Thyroid gland (tissue), 4 donors: Measurements from ENCODE around the gene ATF4. TPM values are rescaled to one million over a fixed set of nuclear protein-coding genes. Genes with fewer than 3 reads are reported as not detected.

Experiments
- DNase-seq, 2 donors: peaks; one replicate each; pipeline ENCODE4 v3.0.0-alpha.2; 2019
- H3K27ac ChIP-seq, 3 donors: fragments of 200-600 bp; sonication (generic); 1 replicate in 2 of 3; 2 replicates in 1 of 3; pipeline ENCODE4 v1.5.1; 2016 to 2019; ENCODE audit warnings: mild to moderate bottlenecking in 1 of 3, moderate library complexity in 1 of 3
- H3K27me3 ChIP-seq: fragments of 200-600 bp; sonication (generic); one replicate; pipeline ENCODE4 v1.5.1; 2019
- H3K36me3 ChIP-seq, 2 donors: fragments of 200-600 bp; sonication (generic); one replicate each; pipeline ENCODE4 v1.5.1; 2016 to 2019
- H3K4me1 ChIP-seq, 2 donors: fragments of 200-600 bp; sonication (generic); one replicate each; pipeline ENCODE4 v1.5.1; 2017 to 2019
- H3K4me3 ChIP-seq, 3 donors: fragments of 200-600 bp; sonication (generic); replicated peaks in 1 of 3; 1 replicate in 2 of 3; 2 replicates in 1 of 3; pipeline ENCODE4 v1.5.1; 2016; ENCODE audit warnings: mild to moderate bottlenecking in 1 of 3
- H3K9me3 ChIP-seq: fragments of 200-600 bp; sonication (generic); one replicate; pipeline ENCODE4 v1.5.1; 2017
- POLR2A ChIP-seq, 2 donors: fragments of 450-650 bp; IDR thresholded peaks; one replicate each; pipeline ENCODE4 v1.6.1; 2017; ENCODE audit warnings: antibody characterized with exemption in 2 of 2, mild to moderate bottlenecking in 2 of 2, moderate library complexity in 1 of 2
- WGBS, 2 donors: methylation state at CpG; one replicate each; pipeline ENCODE4 v1.1.5; 2017; 5-methylcytosine and 5-hydroxymethylcytosine counted together
- intact Hi-C: fragments of 100-400 bp; cut with DNase I; formaldehyde crosslinking; loops from one replicate; pipeline ENCODE4 v1.15.1; 2023
- total RNA-seq, 4 donors: library from RNA; depleted of rRNA; stranded (reverse); fragments of >200 nt; gene quantifications; one replicate each; pipeline ENCODE4 v1.2.3, GENCODE V29; 2016
- TF ChIP-seq, protein P1 (sequence below), 6 experiments: fragments of 200-600 bp in 3 of 6; fragments of 450-650 bp in 3 of 6; sonication (generic) in 3 of 6; IDR thresholded peaks; one replicate each; pipeline ENCODE4 v1.5.1; 2016 to 2019; ENCODE audit warnings: antibody characterized with exemption in 6 of 6, mild to moderate bottlenecking in 2 of 6, inconsistent platforms in 1 of 6, moderate library complexity in 1 of 6

ATF4 gene
- total RNA-seq, 4 donors from 2014 or later, result 173 to 273 (median 210) TPM

DNA sequence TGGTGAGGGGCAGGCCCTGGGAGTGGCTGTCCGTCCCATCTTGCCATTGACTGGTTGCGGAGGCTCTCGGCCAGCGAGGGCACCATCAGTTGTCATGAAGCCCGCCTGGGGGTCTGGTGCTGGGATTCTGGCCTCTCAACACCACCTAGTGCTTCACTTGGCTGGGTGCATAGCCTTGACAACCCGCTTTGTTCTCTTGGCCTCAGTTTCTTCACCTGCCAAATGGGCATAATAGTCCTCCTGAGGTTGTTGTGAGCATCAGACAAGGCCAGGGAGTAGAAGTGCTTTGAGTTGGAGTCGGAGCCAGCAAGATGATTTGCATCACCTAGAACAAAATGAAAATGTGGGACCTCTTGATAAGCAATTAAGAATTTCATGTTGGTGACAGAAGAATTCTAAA lies 48.7 kb downstream of the ATF4 start:
- Histone ChIP-seq H3K27me3 (no peaks in the 10 kb centered on the region), H3K4me1 (peaks cover 13 to 21% of the 10 kb centered on the region in 2 donors), H3K36me3 (no peaks in the 10 kb centered on the region), H3K9me3 (no peaks in the 10 kb centered on the region), H3K4me3 (no peak overlapping the region), H3K27ac (peak overlapping the region; percentile 55 to 83 (median 77))
- TF ChIP-seq, protein P1, sequence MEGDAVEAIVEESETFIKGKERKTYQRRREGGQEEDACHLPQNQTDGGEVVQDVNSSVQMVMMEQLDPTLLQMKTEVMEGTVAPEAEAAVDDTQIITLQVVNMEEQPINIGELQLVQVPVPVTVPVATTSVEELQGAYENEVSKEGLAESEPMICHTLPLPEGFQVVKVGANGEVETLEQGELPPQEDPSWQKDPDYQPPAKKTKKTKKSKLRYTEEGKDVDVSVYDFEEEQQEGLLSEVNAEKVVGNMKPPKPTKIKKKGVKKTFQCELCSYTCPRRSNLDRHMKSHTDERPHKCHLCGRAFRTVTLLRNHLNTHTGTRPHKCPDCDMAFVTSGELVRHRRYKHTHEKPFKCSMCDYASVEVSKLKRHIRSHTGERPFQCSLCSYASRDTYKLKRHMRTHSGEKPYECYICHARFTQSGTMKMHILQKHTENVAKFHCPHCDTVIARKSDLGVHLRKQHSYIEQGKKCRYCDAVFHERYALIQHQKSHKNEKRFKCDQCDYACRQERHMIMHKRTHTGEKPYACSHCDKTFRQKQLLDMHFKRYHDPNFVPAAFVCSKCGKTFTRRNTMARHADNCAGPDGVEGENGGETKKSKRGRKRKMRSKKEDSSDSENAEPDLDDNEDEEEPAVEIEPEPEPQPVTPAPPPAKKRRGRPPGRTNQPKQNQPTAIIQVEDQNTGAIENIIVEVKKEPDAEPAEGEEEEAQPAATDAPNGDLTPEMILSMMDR (IDR thresholded peaks at IDR 0.05), result no peak
- no peak for TF ChIP-seq POLR2A (IDR thresholded peaks at IDR 0.05)
- 96 to 97% methylated on average over 2 to 6 of the region's 7 CpGs for WGBS, 2 donors
- intact Hi-C loops, result no loop called here
- no peak for DNase-seq

DNA sequence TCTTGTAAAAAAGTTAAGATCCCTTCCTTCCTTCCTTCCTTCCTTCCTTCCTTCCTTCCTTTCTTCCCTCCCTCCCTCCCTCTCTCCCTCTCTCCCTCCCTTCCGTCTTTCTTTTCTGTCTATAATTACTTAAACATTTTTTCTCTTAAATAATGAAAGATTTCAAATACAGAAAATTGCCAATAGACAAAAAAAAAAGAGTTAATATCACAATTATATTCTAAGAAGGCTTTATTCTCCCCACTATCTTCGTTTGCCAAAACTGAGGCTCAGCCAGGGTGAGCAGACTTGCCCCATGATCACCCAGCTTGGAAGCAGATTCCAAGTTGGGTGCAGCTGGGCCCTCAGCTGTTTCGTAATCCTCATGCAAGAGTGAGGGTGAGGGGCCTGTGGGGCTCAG lies 49.9 kb downstream of the ATF4 start:
- H3K4me1 ChIP-seq, result peaks cover 13 to 21% of the 10 kb centered on the region in 2 donors
- no peak overlapping the region for H3K4me3 ChIP-seq
- no peaks in the 10 kb centered on the region for H3K36me3 ChIP-seq
- 84% methylated on average over 3 of the region's 3 CpGs for WGBS, 2 donors
- intact Hi-C loops, result no loop called here
- DNase-seq, result no peak
- H3K27me3 ChIP-seq, result no peaks in the 10 kb centered on the region
- H3K9me3 ChIP-seq, result no peaks in the 10 kb centered on the region
- H3K27ac ChIP-seq, result no peak overlapping the region
- no peak for TF ChIP-seq POLR2A (IDR thresholded peaks at IDR 0.05)
- TF ChIP-seq, protein P1 (IDR thresholded peaks at IDR 0.05), result no peak

GRCh38 chr22:39570665-39571064 lies 50.3 kb downstream of the ATF4 start, which contains the start of gene CACNA1I:
Gene CACNA1I, plus strand, starts transcription at chr22:39570753. Its CDS starts 0 bp downstream, at chr22:39570753.
- TF ChIP-seq, protein P1 (IDR thresholded peaks at IDR 0.05), result no peak
- no peak for TF ChIP-seq POLR2A (IDR thresholded peaks at IDR 0.05)
- Histone ChIP-seq H3K27me3 (no peaks in the 10 kb centered on the region), H3K9me3 (no peaks in the 10 kb centered on the region), H3K36me3 (no peaks in the 10 kb centered on the region), H3K4me1 (peaks cover 13 to 21% of the 10 kb centered on the region in 2 donors), H3K4me3 (no peak within 1 kb of the TSS), H3K27ac (peak within 1 kb of the TSS in 2 of 3 donors; percentile 44 to 77)
- intact Hi-C loops, result no loop called here
- no peak for DNase-seq
- 82% methylated on average over 7 of the region's 14 CpGs; no CpG with 5 or more reads in 1 of the 2 donors for WGBS, 2 donors

DNA sequence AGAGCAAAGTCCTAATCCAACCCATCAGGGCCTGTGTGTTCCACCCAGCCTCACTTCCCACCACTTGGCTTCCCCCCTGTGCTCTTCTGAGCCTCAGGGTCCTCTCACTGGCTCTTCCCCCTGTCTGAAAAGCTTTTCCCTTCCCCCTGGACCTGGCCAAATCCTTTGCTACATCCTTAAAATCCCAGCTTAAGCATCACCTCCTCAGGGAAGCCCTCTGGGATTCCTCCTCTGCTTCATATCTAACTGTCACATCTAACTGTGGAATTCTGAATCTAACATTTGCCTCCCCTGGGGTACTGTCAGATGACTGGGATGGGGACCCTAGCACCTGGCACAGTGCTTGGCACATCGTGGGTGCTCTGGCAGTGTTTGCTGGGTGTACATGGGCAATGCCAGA lies 51.2 kb downstream of the ATF4 start:
- 78 to 81% methylated on average over 1 of the region's 1 CpG for WGBS, 2 donors
- peaks cover 14 to 22% of the 10 kb centered on the region in 2 donors for H3K4me1 ChIP-seq
- H3K27ac ChIP-seq, result no peak overlapping the region
- intact Hi-C loops, result no loop called here
- no peaks in the 10 kb centered on the region for H3K9me3 ChIP-seq
- H3K4me3 ChIP-seq, result no peak overlapping the region
- H3K36me3 ChIP-seq, result no peaks in the 10 kb centered on the region
- TF ChIP-seq, protein P1 (IDR thresholded peaks at IDR 0.05), result no peak
- no peak for TF ChIP-seq POLR2A (IDR thresholded peaks at IDR 0.05)
- H3K27me3 ChIP-seq, result no peaks in the 10 kb centered on the region
- no peak for DNase-seq

Other genes starting within 250 kb of the ATF4 start
- gene RPL3, start 200.9 kb upstream of the ATF4 start, total RNA-seq, result 1,000 to 10,000 TPM; 1,451 to 2,031 (median 1,880) TPM
- 10 to 100 TPM in 1 of 4 donors, 1 to 10 TPM in 3; 3.9 to 22.0 (median 6.8) TPM for gene SYNGR1, start 170.6 kb upstream of the ATF4 start, total RNA-seq
- gene TAB1, start 120.8 kb upstream of the ATF4 start, total RNA-seq, result 10 to 100 TPM; 19.2 to 32.0 (median 21.9) TPM
- 1 to 10 TPM in 2 of 4 donors, under 1 TPM in 2; 0.45 to 1.6 (median 0.90) TPM for gene MGAT3, start 63.5 kb upstream of the ATF4 start, total RNA-seq
- gene MIEF1, start 18.3 kb upstream of the ATF4 start, total RNA-seq, result 10 to 100 TPM; 21.4 to 30.5 (median 26.7) TPM
- gene RPS19BP1, start 12.2 kb downstream of the ATF4 start, total RNA-seq, result 100 to 1,000 TPM; 120 to 243 (median 171) TPM
- 10 to 100 TPM in 1 of 4 donors, 1 to 10 TPM in 3; 3.7 to 10.7 (median 6.4) TPM for gene CACNA1I, start 50.2 kb downstream of the ATF4 start, total RNA-seq